Raji (cell line): Measurements from ENCODE around the gene AQP6.

Source experiments
- POLR2A ChIP-seq: IDR thresholded peaks from 2 replicates; pipeline ENCODE4 v1.6.1; 2011; ENCODE audit warnings: low read depth, low read length, control low read depth; ENCODE audit not compliant: insufficient read depth

The AQP6 gene

GRCh38 chr12:49970658-49971057 lies 2.1 kb upstream of the AQP6 start:
- TF ChIP-seq POLR2A, result no peak

DNA sequence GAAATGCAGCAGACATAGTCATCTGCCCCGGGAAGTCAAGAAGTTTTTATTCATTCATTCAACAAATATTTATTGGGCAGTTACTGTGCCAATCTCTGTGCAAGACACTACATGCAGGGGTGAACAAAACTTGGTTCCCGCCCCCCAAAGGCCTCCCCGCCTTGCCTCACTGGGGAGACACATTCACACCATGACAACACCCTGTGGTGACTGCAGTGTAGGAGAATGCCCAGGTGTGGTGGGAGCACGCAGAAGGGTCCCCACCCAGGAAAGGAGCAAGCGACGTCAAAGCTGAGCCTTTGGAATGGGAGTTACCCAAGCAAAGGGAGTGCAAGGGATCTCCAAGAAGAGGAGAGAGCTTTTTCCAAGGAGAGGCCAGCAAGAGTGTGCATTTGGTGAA lies 1.6 kb upstream of the AQP6 start:
- TF ChIP-seq POLR2A, result no peak

- no peak for TF ChIP-seq POLR2A
Measured at GRCh38 chr12:49972129-49972528, 618 bp upstream of the AQP6 start.

- TF ChIP-seq POLR2A, result no peak
Measured at GRCh38 chr12:49973361-49973830, 649 bp downstream of the AQP6 start.

DNA sequence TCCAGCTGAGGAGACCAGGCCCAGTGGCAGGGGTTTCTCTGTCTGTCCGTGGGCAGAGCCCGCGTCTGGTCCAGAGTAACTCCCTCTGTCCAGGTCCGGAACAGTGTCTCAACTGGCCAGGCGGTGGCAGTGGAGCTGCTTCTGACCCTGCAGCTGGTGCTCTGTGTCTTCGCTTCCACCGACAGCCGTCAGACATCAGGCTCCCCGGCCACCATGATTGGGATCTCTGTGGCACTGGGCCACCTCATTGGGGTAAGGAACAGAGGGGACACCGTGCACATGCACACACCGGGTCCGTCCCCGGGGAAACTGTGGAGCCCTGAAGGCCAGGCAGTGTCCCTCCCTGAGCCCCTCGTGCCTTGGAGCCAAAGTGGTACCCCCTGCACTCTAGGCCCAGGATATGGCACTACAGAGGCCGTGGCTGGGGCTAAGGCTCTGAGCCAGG lies 1.5 kb downstream of the AQP6 start:
- no peak for TF ChIP-seq POLR2A

DNA sequence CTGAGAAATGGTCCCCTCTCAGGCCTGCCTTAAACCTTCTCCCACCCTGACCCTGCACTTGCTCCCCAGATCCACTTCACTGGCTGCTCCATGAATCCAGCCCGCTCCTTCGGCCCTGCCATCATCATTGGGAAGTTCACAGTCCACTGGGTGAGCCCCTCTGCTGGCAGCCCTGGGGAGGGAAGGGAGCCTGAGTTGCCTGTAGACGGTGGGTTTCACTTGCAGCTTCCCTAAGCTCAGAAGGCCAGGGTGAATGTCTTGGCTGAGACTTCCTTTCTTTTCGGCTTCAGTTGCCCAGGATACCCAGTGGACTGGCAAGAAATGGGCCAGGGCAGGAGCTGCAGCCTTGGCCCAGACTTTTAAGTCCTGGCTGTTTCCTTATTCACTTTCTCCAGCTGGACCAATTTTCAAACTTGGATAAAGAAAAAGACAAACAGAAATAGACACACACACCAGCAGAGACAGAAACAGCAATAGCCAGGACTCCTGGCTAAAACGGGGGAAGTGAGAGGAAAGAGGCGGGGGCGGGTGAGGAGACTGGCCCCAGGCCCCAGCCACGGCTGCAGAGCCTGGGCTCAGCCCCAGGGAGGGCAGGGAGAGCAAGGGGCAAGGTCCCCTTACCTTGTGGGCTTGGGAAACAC lies 2.0 kb downstream of the AQP6 start:
- no peak for TF ChIP-seq POLR2A

- no peak for TF ChIP-seq POLR2A
Measured at GRCh38 chr12:49975318-49975761, 2.6 kb downstream of the AQP6 start.

DNA sequence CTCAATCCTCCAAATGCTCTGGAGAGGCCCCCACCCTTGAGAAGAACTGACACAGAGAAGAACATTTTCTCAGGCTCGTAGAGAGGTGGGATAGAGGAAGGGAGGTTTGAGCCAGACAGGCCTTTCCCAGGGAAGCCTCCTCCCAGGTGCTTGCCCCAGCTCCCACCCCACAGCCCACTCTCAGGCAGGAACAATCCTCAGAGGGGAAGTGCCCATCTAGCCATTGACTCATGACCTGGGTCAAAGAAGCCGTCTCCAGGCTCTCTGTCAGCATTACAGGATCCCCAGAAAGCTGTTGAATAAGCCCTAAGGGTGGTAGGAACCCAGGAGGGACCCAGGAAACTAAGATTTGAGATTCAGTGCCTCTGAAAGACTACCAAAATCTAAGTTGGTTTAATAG lies 3.8 kb downstream of the AQP6 start:
- TF ChIP-seq POLR2A, result no peak

- no peak for TF ChIP-seq POLR2A
Measured at GRCh38 chr12:49978125-49978524, 5.4 kb downstream of the AQP6 start.

GRCh38 chr12:49979016-49979586 lies 6.4 kb downstream of the AQP6 start:
- no peak for TF ChIP-seq POLR2A

GRCh38 chr12:49979791-49980190 lies 7.0 kb downstream of the AQP6 start:
- no peak for TF ChIP-seq POLR2A

DNA sequence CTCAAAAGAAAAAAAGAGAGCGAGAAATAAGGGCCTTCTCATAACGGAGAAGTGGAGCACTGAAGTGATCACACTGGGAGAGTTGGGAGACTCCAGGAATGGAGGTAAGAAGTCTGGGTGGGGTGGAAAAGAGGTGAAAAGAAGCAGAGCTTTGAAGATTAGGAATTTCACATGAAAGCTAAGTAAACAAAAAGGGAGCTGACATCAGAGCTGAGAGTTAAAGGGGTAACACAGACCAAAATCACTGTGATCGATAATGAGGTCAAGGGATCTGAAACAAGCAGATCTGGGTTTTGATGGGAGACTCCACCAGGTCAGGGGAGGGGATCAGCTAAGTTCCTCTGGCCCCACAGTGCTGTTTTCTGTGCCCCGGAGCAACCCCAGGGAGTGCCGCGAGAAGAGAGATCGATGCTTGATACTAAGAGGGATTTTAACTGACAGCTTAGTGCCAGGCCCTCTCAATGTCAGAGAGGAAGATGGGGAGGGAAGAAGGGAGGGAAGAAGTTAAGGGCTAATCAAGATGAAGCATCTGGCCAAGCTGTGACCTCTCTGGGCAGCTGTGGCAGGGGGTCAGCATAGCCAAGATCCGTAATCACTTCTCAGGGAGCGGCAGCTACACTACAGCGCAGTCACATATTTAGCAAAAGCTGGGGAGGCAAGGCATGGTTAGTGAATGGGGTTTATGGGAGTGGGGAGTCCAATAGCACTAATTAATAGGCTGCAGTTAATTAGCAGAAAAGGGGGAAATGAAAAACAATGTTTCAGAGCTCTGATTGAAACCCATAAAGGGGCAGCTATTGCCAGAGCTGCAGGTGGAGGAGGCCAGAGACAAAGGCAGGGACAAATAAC lies 8.0 kb downstream of the AQP6 start:
- no peak for TF ChIP-seq POLR2A

- TF ChIP-seq POLR2A, result no peak
Measured at GRCh38 chr12:49982246-49983087, 9.7 kb downstream of the AQP6 start.

GRCh38 chr12:49983892-49984291 lies 11.1 kb downstream of the AQP6 start:
- no peak for TF ChIP-seq POLR2A
